Bronchial epithelial cell (primary cell): ENCODE data around the gene VPS37B. TPM values are rescaled to one million over a fixed set of nuclear protein-coding genes. Genes with fewer than 3 reads are reported as not detected.
A peak's percentile ranks its signal among the peaks of the same experiment; 100 is the strongest.

Source experiments
- DNase-seq: peaks from one replicate; pipeline ENCODE4 v3.0.0-alpha.2; 2010; ENCODE audit warnings: low read depth
- FAIRE-seq: peaks from 2 replicates; lab custom pipeline; 2011; peaks lifted over from hg19 to GRCh38; lab: Jason Lieb, UNC
- H3K27me3 ChIP-seq: 2 replicates; pipeline ENCODE4 v1.5.1; 2011; ENCODE audit warnings: low read length; ENCODE audit not compliant: control insufficient read depth, insufficient read depth
- H3K36me3 ChIP-seq: 2 replicates; pipeline ENCODE4 v1.5.1; 2011; ENCODE audit warnings: low read length; ENCODE audit not compliant: control insufficient read depth, insufficient read depth
- H3K4me3 ChIP-seq: 2 replicates; pipeline ENCODE4 v1.5.1; 2011; ENCODE audit warnings: mild to moderate bottlenecking, low read depth, low read length, control low read depth
- CTCF ChIP-seq: IDR thresholded peaks from 2 replicates; pipeline ENCODE4 v1.5.1; 2011; ENCODE audit warnings: mild to moderate bottlenecking, moderate library complexity, low read length, control low read depth, inconsistent platforms; ENCODE audit not compliant: insufficient read depth, severe bottlenecking
- total RNA-seq: library from RNA; depleted of rRNA; stranded (reverse); fragments of >200 nt; gene quantifications from 2 replicates; pipeline ENCODE4 v1.2.1, GENCODE V29; 2014

The VPS37B gene
- total RNA-seq, 1 donor from 2014 or later = 25.0 TPM

GRCh38 chr12:122891661-122892525, 4.0 kb downstream of the VPS37B start:
- FAIRE-seq (no peak), DNase-seq (peak; percentile 89)
- H3K36me3 ChIP-seq = no peaks in the 10 kb centered on the region
- H3K4me3 ChIP-seq = peak overlapping the region; percentile 13
- no peak for TF ChIP-seq CTCF
- H3K27me3 ChIP-seq = no peaks in the 10 kb centered on the region

GRCh38 chr12:122889761-122890520, 6.0 kb downstream of the VPS37B start:
- Histone ChIP-seq H3K36me3 (no peaks in the 10 kb centered on the region), H3K27me3 (no peaks in the 10 kb centered on the region), H3K4me3 (no peak overlapping the region)
- no peak for FAIRE-seq
- no peak for TF ChIP-seq CTCF
- DNase-seq = no peak

DNA sequence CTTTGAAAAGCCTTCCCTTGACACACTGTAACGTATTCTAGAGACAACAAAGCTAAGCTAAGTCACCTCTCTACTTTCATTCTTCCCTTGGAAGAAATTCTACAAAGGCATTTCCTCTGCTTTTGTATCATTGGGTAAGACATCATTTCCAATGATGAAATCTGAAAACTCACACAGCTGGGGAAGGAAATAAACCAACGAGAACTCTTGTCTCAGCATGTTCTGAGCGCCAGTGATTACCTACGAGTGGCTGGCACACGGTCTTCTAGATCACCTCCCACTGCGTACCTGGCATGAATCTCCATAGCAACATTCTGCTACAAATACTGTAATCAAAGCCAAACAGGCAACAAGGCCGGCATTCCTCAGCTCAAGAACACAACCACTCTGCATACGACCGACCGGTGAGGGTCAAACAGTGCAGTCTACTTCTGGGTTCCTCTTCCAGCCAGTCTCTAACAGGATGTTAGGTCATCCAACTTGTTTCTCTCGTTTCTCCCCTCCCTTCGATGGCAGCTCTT, 7.6 kb downstream of the VPS37B start:
- no peak overlapping the region for H3K4me3 ChIP-seq
- no peaks in the 10 kb centered on the region for H3K36me3 ChIP-seq
- DNase-seq (peak; percentile 100), FAIRE-seq (peak; percentile 96)
- TF ChIP-seq CTCF = no peak
- no peaks in the 10 kb centered on the region for H3K27me3 ChIP-seq

GRCh38 chr12:122887819-122888212, 8.1 kb downstream of the VPS37B start:
- Histone ChIP-seq H3K36me3 (no peaks in the 10 kb centered on the region), H3K4me3 (peak overlapping the region; percentile 7), H3K27me3 (no peaks in the 10 kb centered on the region)
- DNase-seq (no peak), FAIRE-seq (no peak)
- TF ChIP-seq CTCF = no peak

DNA sequence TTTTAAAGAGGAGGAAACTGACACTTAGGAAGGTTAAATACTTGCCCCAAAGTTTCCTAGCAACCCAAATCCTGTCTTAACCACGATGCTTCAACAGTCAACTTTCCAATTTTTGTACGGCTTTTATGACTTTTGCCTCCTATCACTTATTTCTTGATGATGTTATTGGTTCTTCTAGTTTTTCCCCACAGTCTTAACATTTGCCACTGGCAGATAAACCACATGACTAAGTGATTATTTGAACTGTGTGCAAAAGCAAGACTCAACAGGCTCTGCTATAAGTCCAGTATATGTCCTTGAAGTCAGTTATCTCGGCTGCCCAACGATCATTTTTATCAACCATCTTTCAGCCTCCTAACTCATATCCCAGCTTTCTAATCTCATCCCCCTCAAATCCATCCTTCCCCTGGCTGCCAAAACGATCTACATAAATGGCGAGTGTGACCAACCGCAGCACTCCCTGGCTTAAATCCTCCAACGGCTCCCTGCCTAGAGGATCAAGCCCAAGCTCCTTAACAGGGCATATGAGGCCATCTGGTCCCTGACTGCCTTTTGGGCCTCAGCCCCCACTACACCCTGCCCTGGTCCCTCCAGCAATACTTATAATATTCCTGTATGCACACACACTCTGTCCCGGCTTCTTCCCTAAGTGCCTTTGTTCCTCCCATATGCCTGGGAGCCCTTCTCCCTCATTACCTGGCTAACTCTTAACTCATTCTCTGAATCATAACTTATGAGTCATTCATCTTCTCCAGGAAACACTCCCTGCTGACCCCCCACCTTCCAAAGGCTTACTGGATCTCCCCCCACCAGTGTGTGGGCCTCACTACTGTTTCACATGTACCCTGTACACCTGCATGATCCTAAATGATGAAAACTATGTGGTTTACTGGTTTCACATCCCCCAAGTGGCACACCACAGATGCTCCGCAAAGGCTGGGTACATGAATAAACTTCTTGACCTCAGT, 8.8 kb downstream of the VPS37B start:
- TF ChIP-seq CTCF = no peak
- H3K4me3 ChIP-seq = peak overlapping the region; percentile 31
- no peaks in the 10 kb centered on the region for H3K27me3 ChIP-seq
- no peak for FAIRE-seq
- DNase-seq = peak; percentile 98
- no peaks in the 10 kb centered on the region for H3K36me3 ChIP-seq
